ENCODE results near the gene ANKRD13C.

The ANKRD13C gene

DNA sequence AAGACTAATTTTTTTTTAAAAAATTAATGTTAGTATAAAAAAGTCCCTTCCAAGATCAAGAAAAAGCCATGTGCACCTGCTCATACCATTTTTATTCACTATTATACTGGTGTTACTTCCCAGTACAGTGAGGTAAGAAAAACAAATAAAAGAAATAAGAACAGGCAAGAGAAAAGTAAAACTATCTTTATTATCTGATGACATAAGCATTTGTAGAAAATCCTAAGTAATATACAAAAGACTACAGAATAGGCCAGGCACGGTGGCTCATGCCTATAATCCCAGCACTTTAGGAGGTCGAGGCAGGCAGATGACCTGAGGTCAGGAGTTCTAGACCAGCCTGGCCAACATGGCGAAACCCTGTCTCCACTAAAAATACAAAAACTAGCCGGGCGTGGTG, 68.1 kb downstream of the ANKRD13C start:
- H2AFZ ChIP-seq (ENCODE audit: low read depth, low read length) = no peak overlapping the region
- H3K36me3 ChIP-seq (replicated peaks; ENCODE audit: low read depth, low read length) = no peaks in the 10 kb centered on the region
- H3K4me1 ChIP-seq (ENCODE audit: low read length) = no peaks in the 10 kb centered on the region
- H3K27me3 ChIP-seq (ENCODE audit: low read depth, low read length) = no peaks in the 10 kb centered on the region
- no peaks in the 10 kb centered on the region for H3K79me2 ChIP-seq (ENCODE audit: low read length)
- no peak overlapping the region for H3K9ac ChIP-seq (ENCODE audit: low read length)
- H3K9me3 ChIP-seq (ENCODE audit: insufficient read depth, low read length) = no peaks in the 10 kb centered on the region
- no peak overlapping the region for H3K4me3 ChIP-seq (ENCODE audit: low read length)
- H3K4me2 ChIP-seq (ENCODE audit: low read length) = no peak overlapping the region
- no peak overlapping the region for H3K27ac ChIP-seq (ENCODE audit: low read length)
- no peaks in the 10 kb centered on the region for H4K20me1 ChIP-seq (ENCODE audit: insufficient read depth, low read length)
- TF ChIP-seq, protein P1, sequence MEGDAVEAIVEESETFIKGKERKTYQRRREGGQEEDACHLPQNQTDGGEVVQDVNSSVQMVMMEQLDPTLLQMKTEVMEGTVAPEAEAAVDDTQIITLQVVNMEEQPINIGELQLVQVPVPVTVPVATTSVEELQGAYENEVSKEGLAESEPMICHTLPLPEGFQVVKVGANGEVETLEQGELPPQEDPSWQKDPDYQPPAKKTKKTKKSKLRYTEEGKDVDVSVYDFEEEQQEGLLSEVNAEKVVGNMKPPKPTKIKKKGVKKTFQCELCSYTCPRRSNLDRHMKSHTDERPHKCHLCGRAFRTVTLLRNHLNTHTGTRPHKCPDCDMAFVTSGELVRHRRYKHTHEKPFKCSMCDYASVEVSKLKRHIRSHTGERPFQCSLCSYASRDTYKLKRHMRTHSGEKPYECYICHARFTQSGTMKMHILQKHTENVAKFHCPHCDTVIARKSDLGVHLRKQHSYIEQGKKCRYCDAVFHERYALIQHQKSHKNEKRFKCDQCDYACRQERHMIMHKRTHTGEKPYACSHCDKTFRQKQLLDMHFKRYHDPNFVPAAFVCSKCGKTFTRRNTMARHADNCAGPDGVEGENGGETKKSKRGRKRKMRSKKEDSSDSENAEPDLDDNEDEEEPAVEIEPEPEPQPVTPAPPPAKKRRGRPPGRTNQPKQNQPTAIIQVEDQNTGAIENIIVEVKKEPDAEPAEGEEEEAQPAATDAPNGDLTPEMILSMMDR (IDR thresholded peaks at IDR 0.05; ENCODE audit: low read depth, low read length) = no peak
- TF ChIP-seq EZH2phosphoT487 (IDR thresholded peaks at IDR 0.05; ENCODE audit: low read depth) = no peak

DNA sequence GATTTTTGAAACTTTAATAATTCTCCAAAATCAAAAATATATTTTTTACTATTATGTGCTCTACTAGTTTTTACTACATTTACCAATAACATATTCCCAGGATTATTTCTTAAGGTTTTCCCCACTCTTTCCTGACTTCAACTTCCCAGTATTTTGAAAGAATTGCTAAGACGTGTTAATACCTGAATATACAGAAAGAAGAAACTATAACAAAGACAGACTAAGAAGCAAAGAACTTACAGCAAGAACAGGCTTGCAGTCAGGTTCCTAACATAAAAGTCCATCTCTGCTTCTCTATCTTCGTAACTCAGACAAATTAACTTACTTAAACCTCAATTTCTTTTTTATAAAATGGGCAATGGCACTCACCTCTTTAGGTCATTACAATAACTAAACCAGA, 70.2 kb downstream of the ANKRD13C start:
- Histone ChIP-seq H3K9me3 (ENCODE audit: insufficient read depth, low read length) (no peaks in the 10 kb centered on the region), H3K79me2 (ENCODE audit: low read length) (no peaks in the 10 kb centered on the region), H3K4me2 (ENCODE audit: low read length) (no peak overlapping the region), H4K20me1 (ENCODE audit: insufficient read depth, low read length) (no peaks in the 10 kb centered on the region), H3K27ac (ENCODE audit: low read length) (no peak overlapping the region), H3K4me3 (ENCODE audit: low read length) (no peak overlapping the region), H3K4me1 (ENCODE audit: low read length) (no peaks in the 10 kb centered on the region), H3K27me3 (ENCODE audit: low read depth, low read length) (no peaks in the 10 kb centered on the region), H3K9ac (ENCODE audit: low read length) (no peak overlapping the region), H3K36me3 (replicated peaks; ENCODE audit: low read depth, low read length) (no peaks in the 10 kb centered on the region), H2AFZ (ENCODE audit: low read depth, low read length) (no peak overlapping the region)
- no peak for TF ChIP-seq EZH2phosphoT487 (IDR thresholded peaks at IDR 0.05; ENCODE audit: low read depth)
- TF ChIP-seq, protein P1 (IDR thresholded peaks at IDR 0.05; ENCODE audit: low read depth, low read length) = no peak

DNA sequence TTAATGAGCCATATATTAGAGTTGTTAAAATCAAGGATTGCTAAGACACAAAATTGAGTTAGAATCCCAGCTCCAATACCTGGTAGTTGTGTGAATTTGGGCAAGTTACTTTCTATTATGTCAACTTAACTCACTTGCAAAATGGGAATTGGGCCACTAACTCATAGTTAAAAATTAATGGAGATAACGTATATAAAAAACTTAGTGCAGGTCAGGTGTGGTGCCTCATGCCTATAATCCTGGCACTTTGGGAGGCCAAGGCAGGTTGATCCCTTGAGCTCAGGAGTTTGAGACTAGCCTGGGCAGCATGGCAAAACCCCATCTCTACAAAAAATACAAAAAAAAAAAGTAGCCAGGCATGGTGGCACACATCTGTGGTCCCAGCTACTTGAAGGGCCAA, 75.8 kb downstream of the ANKRD13C start:
- Histone ChIP-seq H3K79me2 (ENCODE audit: low read length) (no peaks in the 10 kb centered on the region), H3K4me1 (ENCODE audit: low read length) (no peaks in the 10 kb centered on the region), H3K4me2 (ENCODE audit: low read length) (no peak overlapping the region), H3K9ac (ENCODE audit: low read length) (no peak overlapping the region), H3K9me3 (ENCODE audit: insufficient read depth, low read length) (no peaks in the 10 kb centered on the region), H3K36me3 (replicated peaks; ENCODE audit: low read depth, low read length) (peaks cover 4% of the 10 kb centered on the region), H3K4me3 (ENCODE audit: low read length) (no peak overlapping the region), H3K27ac (ENCODE audit: low read length) (no peak overlapping the region), H4K20me1 (ENCODE audit: insufficient read depth, low read length) (no peaks in the 10 kb centered on the region), H3K27me3 (ENCODE audit: low read depth, low read length) (no peaks in the 10 kb centered on the region), H2AFZ (ENCODE audit: low read depth, low read length) (no peak overlapping the region)
- no peak for TF ChIP-seq EZH2phosphoT487 (IDR thresholded peaks at IDR 0.05; ENCODE audit: low read depth)
- TF ChIP-seq, protein P1 (IDR thresholded peaks at IDR 0.05; ENCODE audit: low read depth, low read length) = no peak

DNA sequence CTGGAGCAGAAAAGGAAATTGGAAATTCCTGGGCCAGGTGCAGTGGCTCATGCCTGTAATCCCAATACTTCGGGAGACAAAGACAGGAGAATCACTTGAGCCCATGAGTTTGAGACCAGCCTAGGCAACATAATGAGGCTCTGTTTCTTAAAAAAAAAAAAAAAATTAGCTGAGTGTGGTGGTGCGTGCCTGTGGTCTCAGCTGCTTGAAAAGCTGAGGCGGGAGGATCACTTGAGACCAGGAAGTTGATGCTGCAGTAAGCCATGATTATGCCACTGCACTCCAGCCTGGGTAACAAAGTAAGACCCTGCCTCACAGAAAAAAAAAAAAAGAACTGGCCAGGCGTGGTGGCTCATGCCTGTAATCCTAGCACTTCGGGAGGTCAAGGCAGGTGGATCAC, 76.6 kb downstream of the ANKRD13C start:
- H3K9ac ChIP-seq (ENCODE audit: low read length) = no peak overlapping the region
- H3K27ac ChIP-seq (ENCODE audit: low read length) = no peak overlapping the region
- H3K4me2 ChIP-seq (ENCODE audit: low read length) = no peak overlapping the region
- H3K4me3 ChIP-seq (ENCODE audit: low read length) = no peak overlapping the region
- no peaks in the 10 kb centered on the region for H3K9me3 ChIP-seq (ENCODE audit: insufficient read depth, low read length)
- TF ChIP-seq, protein P1 (IDR thresholded peaks at IDR 0.05; ENCODE audit: low read depth, low read length) = no peak
- TF ChIP-seq EZH2phosphoT487 (IDR thresholded peaks at IDR 0.05; ENCODE audit: low read depth) = no peak
- no peaks in the 10 kb centered on the region for H3K4me1 ChIP-seq (ENCODE audit: low read length)
- no peaks in the 10 kb centered on the region for H3K79me2 ChIP-seq (ENCODE audit: low read length)
- H2AFZ ChIP-seq (ENCODE audit: low read depth, low read length) = no peak overlapping the region
- H3K27me3 ChIP-seq (ENCODE audit: low read depth, low read length) = no peaks in the 10 kb centered on the region
- no peaks in the 10 kb centered on the region for H4K20me1 ChIP-seq (ENCODE audit: insufficient read depth, low read length)
- peaks cover 4% of the 10 kb centered on the region for H3K36me3 ChIP-seq (replicated peaks; ENCODE audit: low read depth, low read length)
